HG03280 (cell line): Measurements from ENCODE around the gene KBTBD7.

Experiments
- ATAC-seq: cut with Tn5 transposase; IDR thresholded peaks from one replicate; pipeline ENCODE4 v1.9.1; 2021; ENCODE audit warnings: mild to moderate bottlenecking, moderate library complexity; ENCODE audit not compliant: unreplicated experiment

Gene KBTBD7

DNA sequence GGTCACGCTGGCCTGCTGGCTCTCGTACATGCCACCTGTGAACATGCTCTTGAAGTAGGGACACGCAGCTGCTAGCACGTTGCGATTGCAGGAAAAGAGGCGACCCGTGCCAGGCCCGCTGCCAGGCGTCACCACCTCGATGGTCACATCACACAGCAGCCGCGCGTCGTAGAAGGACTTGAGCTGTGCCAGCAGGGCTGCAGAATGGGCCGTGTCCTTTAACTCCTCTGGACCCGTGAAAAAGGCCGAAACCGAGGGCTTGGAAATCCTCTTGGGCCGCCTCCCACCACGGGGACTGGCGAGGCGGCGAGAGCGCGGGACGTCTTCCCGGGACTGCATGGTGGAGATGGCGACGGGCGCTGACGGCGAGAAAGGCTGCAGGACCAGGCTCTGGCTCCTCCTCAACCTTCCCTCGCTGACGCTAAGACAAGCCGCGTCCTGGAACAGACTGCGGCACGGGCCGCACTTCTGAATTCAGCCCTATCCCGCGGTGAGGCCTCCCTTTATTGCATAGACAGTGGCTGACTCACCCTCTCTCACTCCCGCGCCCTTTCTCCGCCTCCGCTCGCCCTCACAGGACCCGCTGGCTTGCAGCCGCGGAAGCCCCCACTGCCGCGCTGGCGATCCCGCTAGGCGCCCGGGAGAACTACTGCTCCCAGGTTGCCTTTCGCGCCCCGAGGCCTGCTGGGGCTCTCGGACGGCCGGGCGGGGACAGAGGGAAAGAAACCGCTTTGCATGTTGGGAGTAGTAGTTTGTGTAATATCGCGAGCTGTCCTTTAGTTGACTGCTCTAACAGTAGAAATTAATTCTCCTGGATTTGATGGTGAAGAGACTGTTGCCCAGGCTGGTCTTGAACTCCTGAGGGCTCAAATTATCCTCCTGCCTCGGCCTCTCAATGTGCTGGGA lies at the start of gene KBTBD7:
KBTBD7 (minus strand) TSS at position 651 of the 906 bp plus-strand sequence; CDS start at position 339, 312 bp downstream.
- peak; percentile 96 for ATAC-seq

GRCh38 chr13:41241626-41242025 lies 47.3 kb upstream of the KBTBD7 start:
- no peak for ATAC-seq

DNA sequence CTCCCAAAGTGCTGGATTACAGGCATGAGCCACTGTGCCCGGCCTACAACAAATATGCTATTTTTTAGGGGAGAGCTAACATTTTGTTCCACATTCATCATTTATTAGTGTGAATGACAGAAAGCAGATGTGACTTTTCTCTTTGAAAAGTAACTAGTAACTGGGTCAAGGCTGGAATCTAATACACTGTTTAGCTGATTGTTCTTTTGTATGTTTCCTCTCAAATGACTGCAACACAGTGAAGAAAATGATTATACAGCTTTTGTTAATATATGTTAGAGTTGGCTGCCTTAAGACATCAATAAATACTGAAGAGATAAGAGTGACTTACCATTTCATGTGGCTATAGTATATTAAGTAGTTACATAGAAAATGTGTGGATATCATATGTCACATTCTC lies 42.0 kb upstream of the KBTBD7 start:
- ATAC-seq: no peak

- ATAC-seq: no peak
These were observed 38.5 kb upstream of the KBTBD7 start for GRCh38 chr13:41232578-41233480.

DNA sequence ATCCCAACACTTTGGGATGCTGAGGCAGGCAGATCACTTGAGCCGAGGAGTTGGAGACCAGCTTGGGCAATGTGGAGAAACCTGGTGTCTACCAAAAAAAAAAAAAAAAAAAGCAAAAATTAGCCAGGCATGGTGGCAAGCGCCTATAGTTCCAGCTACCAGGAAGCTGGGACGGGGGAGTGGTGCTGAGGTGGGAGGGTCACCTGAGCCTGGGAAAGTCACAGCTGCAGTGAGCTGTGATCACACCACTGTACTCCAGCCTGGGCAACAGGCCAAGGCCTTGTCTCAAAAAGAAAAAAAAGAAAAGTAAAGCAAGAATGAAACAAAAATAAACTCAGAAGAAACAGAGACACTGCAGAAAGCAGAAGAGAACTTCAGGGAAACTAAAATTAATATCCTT lies 37.4 kb upstream of the KBTBD7 start:
- ATAC-seq: no peak

DNA sequence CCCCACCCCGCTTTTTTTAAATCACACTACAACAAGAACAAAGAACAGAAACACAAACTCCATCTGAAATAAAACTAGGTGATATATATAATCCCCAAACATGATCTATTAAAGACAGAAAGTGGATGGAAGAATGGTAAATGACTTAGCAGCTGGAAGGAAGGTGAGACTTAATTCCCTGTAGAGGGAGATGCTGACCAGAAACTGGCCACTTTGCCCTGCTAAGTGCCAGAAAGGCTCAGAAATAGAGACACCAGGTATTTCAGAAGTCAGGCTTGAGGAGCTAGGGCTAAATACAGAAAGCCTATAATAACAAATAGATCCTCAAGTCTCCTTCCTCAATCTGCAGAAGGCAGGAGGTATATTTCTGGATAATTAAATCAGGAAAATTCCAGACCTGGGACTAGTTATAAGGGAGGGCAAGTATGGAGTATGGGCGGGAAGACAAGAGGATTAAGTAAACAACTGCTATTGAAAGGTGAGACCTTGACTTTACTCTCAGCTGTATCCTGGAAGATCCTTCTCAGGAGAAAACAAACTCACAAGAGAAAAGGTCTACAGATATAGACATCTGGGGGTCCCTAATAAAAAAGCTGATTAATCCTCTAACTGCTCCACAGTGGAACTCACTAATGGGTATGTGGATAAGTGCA lies 36.8 kb upstream of the KBTBD7 start:
- ATAC-seq: no peak

DNA sequence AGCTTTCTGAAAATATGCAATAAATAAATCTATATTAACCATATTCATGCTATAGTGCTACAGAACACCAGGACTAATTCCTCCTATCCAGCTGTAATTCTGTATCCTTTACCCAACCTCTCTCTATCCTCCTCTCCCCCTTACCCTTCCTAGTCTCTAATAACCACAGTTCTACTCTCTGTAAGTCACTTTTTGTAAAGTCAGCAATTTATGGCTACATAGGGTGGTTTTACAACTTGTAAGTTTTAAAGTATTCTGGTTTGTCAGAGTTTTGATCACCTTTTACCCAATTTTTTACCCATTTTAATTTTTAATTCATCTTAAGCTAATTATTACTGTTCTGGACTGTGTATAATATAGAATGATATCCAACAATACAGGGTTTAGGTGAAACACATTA lies 35.0 kb upstream of the KBTBD7 start:
- no peak for ATAC-seq

- ATAC-seq: no peak
These were observed 30.0 kb upstream of the KBTBD7 start for GRCh38 chr13:41224113-41225110.

GRCh38 chr13:41222259-41222852 lies 28.0 kb upstream of the KBTBD7 start:
- peak; percentile 64 for ATAC-seq

DNA sequence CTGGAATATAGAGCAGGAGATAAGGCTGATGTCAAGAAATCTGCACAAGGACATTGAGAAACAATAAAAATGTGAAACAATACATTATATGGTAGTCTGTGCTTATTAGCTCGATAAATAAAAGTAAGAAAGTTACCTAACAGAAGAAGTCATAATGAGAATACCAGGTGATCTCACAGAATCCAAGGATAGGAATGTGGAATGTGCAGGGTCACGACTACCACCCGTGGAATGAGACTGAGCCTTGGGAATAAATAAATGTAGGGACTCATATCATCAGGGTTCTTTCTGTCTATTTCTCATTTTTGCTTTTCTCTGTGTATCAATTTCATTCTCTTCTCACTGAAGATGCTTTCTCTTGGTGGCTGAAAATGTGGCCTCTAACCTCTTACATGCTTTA lies 26.0 kb upstream of the KBTBD7 start:
- no peak for ATAC-seq

DNA sequence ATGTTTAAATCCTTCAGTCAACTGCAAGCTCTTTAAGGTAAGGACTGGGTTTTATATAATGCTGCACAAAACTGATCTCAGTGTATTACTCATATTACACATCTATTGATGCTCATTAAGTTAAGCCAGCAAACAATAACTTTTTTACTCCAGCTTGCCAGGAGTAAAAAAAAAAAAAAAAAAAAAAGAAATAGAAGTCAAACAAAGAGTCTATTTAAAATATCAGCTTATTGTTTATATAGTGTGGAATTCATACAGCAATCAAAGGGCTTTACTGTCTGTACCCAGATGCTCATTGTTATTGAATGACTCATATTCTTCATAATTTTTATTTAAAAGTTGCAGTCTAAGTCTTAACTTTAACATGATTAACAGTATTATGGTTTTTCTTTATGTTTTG lies 21.8 kb upstream of the KBTBD7 start:
- no peak for ATAC-seq

DNA sequence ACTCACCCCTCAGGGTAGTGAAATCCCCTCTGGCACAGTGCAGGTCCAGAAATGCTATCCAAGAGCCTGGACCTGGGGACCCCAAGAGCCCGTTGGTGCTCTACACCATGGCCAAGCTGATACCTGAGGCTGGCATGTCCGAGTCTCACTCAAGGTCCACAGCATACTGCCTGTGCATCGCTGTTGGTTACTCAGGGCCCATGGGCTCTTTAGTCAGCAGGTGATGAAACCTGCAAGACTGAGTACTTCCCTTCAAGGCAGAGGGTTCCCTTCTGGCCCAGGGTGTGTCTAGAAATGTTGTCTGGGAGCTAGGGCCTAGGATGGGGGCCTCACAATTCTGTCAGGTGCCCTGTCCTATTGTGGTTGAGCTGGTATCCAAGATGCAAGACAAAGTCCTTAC lies 19.6 kb upstream of the KBTBD7 start:
- ATAC-seq: no peak

DNA sequence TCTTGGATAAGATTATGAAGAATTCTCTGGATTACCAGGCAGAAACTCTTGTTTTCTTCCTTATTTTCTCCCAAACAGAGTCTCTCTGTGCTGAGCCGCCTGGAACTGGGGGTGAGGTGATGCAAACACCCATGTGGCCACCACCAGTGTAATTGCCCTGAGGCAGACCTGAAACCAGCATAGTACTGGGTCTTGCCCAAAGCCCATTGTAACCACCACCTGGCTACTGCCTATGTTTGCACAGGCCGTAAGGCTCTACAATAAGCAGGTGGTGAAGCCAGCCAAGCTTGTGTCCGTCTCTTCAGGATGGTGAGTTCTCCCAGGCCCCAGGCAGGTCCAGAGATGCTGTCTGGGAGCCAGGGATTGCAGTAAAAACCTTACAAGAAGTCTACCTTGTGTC lies 18.9 kb upstream of the KBTBD7 start:
- no peak for ATAC-seq

GRCh38 chr13:41212881-41213280 lies 18.5 kb upstream of the KBTBD7 start:
- no peak for ATAC-seq

GRCh38 chr13:41211062-41211461 lies 16.7 kb upstream of the KBTBD7 start:
- ATAC-seq: no peak

DNA sequence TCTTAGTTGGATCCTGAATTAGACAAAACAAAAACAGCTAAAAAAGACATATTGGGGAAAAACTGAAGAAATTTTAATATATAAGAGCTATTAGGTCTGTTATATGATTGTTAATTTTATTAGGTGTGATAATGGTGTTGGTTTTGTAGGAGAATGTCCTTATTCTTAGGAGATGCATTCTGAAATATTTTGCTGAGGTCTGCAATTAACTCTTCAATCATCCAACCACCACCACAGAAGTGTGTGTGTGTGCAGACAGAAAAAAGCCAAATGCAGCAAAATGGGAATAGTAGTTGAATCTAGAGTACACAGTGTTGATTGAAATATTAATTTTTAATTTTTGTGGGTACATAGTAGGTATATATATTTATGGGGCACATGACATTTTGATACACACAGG lies 12.1 kb upstream of the KBTBD7 start:
- no peak for ATAC-seq

DNA sequence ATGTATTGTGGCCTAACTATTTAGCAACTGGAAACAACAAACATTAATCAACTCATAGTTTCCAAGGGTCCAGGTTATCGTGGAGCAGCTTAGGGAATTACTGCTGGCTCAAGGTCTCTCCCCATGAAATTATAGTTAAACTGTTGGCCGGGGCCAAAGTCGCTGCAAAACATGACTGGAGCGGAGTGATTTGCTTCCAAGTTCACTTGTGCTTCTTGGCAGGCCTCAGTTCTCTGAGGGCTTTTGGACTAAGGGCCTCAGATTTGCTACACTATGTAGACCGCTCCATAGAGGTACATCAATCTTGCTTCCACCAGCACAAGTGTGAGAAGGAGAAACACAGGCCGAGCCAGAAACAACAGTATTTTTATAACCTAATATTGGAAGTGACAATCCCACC lies 9.4 kb upstream of the KBTBD7 start:
- ATAC-seq: no peak

DNA sequence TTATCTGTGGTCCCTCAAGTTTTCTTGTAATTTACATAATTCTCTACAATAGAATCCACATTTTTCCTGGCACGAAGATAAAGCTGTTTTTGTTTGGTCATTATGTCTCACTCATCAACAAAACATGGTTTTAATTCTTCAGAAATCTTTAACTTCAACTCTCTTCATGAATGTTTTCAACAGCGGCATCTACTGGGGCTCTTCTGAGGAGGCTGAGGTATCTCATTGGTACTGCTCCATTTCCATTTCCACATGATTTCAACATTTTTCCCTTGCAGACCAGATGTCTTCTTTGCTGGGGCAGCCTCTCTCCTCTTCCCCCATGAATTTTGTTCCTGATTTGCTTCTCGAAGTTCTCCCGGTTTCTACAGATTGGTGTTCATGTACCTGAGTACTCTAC lies 5.8 kb upstream of the KBTBD7 start:
- ATAC-seq: no peak

GRCh38 chr13:41199526-41199925 lies 5.2 kb upstream of the KBTBD7 start:
- ATAC-seq: no peak

- no peak for ATAC-seq
These were observed 4.7 kb upstream of the KBTBD7 start for GRCh38 chr13:41199079-41199478.
